ENCODE data around the gene KIAA0408. TPM values are rescaled to one million over a fixed set of nuclear protein-coding genes. Genes with fewer than 3 reads are reported as not detected.

The KIAA0408 gene
- total and polyA plus RNA-seq, 2 of the 8 experiments (the other 6 are each of a cell fraction or from before 2014, with no cell fraction given), result 3.3 to 10.8 TPM

DNA sequence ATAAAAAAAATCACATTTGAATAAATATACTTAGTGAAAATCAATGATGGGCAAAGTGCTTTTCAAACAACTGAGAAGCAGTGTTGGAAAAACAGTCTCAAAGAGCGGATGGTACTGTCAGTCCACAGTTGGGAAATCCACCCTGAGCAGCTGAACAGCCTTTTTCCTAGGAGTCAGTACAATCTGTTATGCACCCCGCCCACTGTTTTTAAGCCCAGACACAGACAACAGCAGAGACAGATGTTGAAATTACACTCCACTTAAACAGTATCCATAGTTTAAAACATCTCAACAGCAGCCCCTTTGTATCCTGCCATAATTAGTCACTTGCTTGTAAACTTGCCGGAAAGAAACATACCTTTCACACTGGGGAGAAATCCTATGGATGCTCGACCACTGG, 372 bp downstream of the KIAA0408 start:
- H3K23ac ChIP-seq (ENCODE audit: insufficient read length), result no peak overlapping the region
- TF ChIP-seq GTF2F1 (IDR thresholded peaks at IDR 0.05; ENCODE audit: borderline replicate concordance, low read depth, low read length), result no peak
- no peak for TF ChIP-seq PHF8 (conservative IDR thresholded peaks at IDR 0.05; ENCODE audit: low read depth, low read length)
- no peak for TF ChIP-seq YY1 (IDR thresholded peaks at IDR 0.05; ENCODE audit: low read depth, low read length)
- no peak for TF ChIP-seq EZH2 (IDR thresholded peaks at IDR 0.05; ENCODE audit: low read depth, low read length, severe bottlenecking)
- no peak for TF ChIP-seq SIX5 (IDR thresholded peaks at IDR 0.05; ENCODE audit: low read depth, low read length)
- H2BK15ac ChIP-seq (ENCODE audit: low read length), result no peak overlapping the region
- H3K4me1 ChIP-seq (replicated peaks in 1 of 4; ENCODE audit: control insufficient read depth in 3 of 4, insufficient read depth in 4 of 4, low read length in 3 of 4), result peaks cover 1 to 9% (median 7%) of the 10 kb centered on the region in 4 experiments; a peak in 5 of 7 replicates
- no peak overlapping the region for H3K4ac ChIP-seq (replicated peaks; ENCODE audit: insufficient read length, low read depth, low read length)
- no peaks in the 10 kb centered on the region for H3K9me3 ChIP-seq (ENCODE audit: insufficient read depth in 2 of 2, low read depth in 1 of 2, low read length in 1 of 2)
- ChIA-PET CTCF (ENCODE audit: partially characterized antibody) (interaction anchor here (0.7 to 14.6 kb wide), 10 partner anchors 12 to 159 kb away, joined by 3 to 221 read pairs (median 4); partner anchors contain the start of gene MTCL3), POLR2A (ENCODE audit: partially characterized antibody) (interaction anchor here (0.9 kb wide), 1 partner anchor 115 kb away, joined by 3 read pairs; no protein-coding TSS in a partner anchor)
- H3K56ac ChIP-seq (replicated peaks; ENCODE audit: insufficient read length, low read depth, low read length), result no peak overlapping the region
- H3K18ac ChIP-seq (ENCODE audit: extremely low read depth, low read length), result no peak overlapping the region
- H2AFZ ChIP-seq (ENCODE audit: low read length), result no peak overlapping the region
- no peak for FAIRE-seq
- no peak overlapping the region for H3K4me3 ChIP-seq (ENCODE audit: extremely low read depth in 1 of 4, insufficient read depth in 2 of 4, low read depth in 3 of 4, low read length in 4 of 4)
- no peak overlapping the region for H2BK12ac ChIP-seq (ENCODE audit: low read depth, low read length)
- no peaks in the 10 kb centered on the region for H3K79me1 ChIP-seq (ENCODE audit: low read depth, low read length)
- no peak overlapping the region for H4K8ac ChIP-seq (ENCODE audit: extremely low read depth, insufficient read depth, low read length)
- H3K27me3 ChIP-seq (replicated peaks in 1 of 4; ENCODE audit: control insufficient read depth in 3 of 4, extremely low read depth in 1 of 4, insufficient read depth in 3 of 4, low read length in 3 of 4), result no peaks in the 10 kb centered on the region
- H4K5ac ChIP-seq (ENCODE audit: insufficient read length, low read depth, low read length), result no peak overlapping the region
- H3K4me2 ChIP-seq (ENCODE audit: insufficient read depth in 1 of 2, low read depth in 2 of 2, low read length in 2 of 2), result no peak overlapping the region; a peak in 1 of 4 replicates
- no peak overlapping the region for H3K9ac ChIP-seq (replicated peaks in 1 of 4; ENCODE audit: extremely low read depth in 1 of 4, low read depth in 3 of 4, low read length in 3 of 4)
- no peaks in the 10 kb centered on the region for H3K79me2 ChIP-seq (ENCODE audit: control insufficient read depth in 1 of 2, insufficient read depth in 2 of 2, low read length in 2 of 2)
- H2BK5ac ChIP-seq (ENCODE audit: low read depth, low read length), result no peak overlapping the region
- H2AK5ac ChIP-seq (ENCODE audit: low read depth, low read length), result no peak overlapping the region
- no peak overlapping the region for H2BK20ac ChIP-seq (ENCODE audit: low read length)
- H4K20me1 ChIP-seq (replicated peaks in 1 of 2; ENCODE audit: control insufficient read depth in 1 of 2, insufficient read depth in 2 of 2, low read length in 2 of 2), result peaks cover 0 to 2% of the 10 kb centered on the region in 2 experiments
- H3K27ac ChIP-seq (ENCODE audit: low read depth, low read length), result no peak overlapping the region
- 80% methylated on average over 4 of the region's 4 CpGs; no CpG with 5 or more reads in 1 of the 2 experiments for WGBS, 2 experiments (ENCODE audit: extremely low coverage in 1 of 2, insufficient coverage in 1 of 2, insufficient read length in 1 of 2, insufficient replicate concordance in 2 of 2, low coverage in 1 of 2, low lambda C conversion rate in 2 of 2, missing lambda C conversion rate in 1 of 2)
- no peak overlapping the region for H4K91ac ChIP-seq (replicated peaks; ENCODE audit: insufficient read length, low read length)
- H3K14ac ChIP-seq (ENCODE audit: insufficient read length), result no peak overlapping the region
- H3K23me2 ChIP-seq (ENCODE audit: low read depth, low read length), result no peaks in the 10 kb centered on the region
- no peak overlapping the region for H2BK120ac ChIP-seq (replicated peaks; ENCODE audit: low read depth, low read length)
- peaks cover 0 to under 1% (median 0%) of the 10 kb centered on the region in 4 experiments; a peak in 1 of 8 replicates for H3K36me3 ChIP-seq (ENCODE audit: control insufficient read depth in 2 of 4, insufficient read depth in 4 of 4, low read length in 3 of 4)
- DNase-seq (ENCODE audit: low read depth in 1 of 2, low spot score in 2 of 2), result no peak

Data from H1 (cell line).